ENCODE data around the gene SPON2. TPM values are rescaled to one million over a fixed set of nuclear protein-coding genes. Genes with fewer than 3 reads are reported as not detected.

The SPON2 gene
- total RNA-seq, 2 experiments from 2014 or later = 9.9 to 10.5 TPM

DNA sequence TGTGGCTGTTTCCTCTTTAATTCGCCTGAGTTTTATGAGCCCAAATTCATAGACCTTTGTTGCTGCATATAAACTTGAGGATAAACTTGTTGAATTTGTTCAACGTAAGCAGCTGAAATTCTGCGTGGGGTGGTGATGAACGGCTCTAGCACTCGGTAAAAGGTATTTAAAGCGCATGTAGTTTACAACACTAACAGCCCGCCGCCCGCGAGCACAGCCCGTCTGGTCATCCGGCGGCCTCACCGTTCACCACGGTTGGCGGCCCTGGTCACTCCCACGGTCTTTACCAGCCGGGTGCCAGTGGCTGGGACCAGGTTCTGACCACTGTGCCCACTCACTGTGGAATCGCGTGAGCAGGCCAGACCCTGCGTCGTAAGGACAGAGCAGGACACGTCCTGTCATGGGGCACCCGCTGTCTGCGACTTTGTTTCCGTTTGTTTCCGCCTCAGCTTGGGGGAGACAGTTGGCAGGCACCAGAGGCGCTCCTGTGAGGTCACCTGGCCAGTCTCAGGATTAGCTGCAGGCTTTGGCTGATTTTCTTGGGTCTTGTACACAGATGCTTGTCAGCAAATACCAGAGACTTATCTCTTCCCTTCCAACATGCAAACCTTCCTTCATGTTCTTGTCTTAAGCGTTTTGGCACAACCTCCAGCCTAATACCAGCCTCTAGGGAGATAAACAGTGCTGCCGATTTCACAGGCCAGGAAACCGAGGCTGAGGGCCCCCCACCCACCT is 36.8 kb upstream of the SPON2 start:
- TF ChIP-seq, protein P1, sequence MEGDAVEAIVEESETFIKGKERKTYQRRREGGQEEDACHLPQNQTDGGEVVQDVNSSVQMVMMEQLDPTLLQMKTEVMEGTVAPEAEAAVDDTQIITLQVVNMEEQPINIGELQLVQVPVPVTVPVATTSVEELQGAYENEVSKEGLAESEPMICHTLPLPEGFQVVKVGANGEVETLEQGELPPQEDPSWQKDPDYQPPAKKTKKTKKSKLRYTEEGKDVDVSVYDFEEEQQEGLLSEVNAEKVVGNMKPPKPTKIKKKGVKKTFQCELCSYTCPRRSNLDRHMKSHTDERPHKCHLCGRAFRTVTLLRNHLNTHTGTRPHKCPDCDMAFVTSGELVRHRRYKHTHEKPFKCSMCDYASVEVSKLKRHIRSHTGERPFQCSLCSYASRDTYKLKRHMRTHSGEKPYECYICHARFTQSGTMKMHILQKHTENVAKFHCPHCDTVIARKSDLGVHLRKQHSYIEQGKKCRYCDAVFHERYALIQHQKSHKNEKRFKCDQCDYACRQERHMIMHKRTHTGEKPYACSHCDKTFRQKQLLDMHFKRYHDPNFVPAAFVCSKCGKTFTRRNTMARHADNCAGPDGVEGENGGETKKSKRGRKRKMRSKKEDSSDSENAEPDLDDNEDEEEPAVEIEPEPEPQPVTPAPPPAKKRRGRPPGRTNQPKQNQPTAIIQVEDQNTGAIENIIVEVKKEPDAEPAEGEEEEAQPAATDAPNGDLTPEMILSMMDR (IDR thresholded peaks at IDR 0.05) = no peak
- ChIA-PET CTCF (interaction anchor here (0.9 to 1.3 kb wide), 2 partner anchors 8 to 78 kb away, joined by 3 to 4 read pairs; no protein-coding TSS in a partner anchor), POLR2A (interaction anchor here (0.9 to 1.2 kb wide), 2 partner anchors 8 to 137 kb away, joined by 3 read pairs; no protein-coding TSS in a partner anchor)
- Mint-ChIP-seq H3K27ac (no peak overlapping the region), H3K4me3 (no peak overlapping the region), H3K4me1 (ENCODE audit: low read depth) (peaks cover 9% of the 10 kb centered on the region), H3K9me3 (no peaks in the 10 kb centered on the region), H3K36me3 (ENCODE audit: low read depth) (no peaks in the 10 kb centered on the region), H3K27me3 (no peaks in the 10 kb centered on the region)
- ATAC-seq (no peak), DNase-seq (no peak)
- intact Hi-C loops (cut with micrococcal nuclease) = no loop called here

DNA sequence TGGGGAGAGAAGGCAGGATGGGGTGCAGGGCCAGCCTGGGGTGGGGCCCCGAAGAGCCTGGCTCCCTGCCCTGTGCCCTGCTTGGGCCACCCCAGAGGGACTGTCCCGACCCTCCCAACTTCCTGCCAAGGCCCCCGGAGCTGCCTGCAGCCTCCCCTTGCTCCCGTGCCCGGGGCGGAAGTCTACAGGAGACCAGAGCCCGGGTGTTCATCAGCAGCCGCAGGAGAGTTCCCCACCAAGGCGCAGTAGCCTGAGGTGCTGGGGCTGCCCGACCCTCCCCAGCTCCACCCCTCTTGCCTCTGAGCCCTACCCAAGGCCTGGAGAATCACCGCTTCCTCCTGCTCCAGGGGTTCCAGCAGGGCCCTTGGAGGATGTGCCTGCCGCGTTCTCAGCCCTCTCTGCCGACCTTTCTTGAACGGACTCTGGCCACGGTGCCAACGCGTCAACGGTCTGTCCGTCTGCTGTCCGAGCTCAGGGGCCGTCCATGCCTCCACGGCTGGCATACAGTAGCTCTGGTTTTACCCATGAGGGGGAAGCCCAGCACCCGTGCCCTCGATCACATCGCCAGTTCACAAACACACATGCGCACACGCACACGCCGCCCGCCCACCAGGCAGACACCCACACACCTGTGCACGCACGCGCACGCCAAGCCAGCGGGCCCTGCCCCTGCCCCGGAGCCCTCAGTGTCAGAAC is 36.0 kb upstream of the SPON2 start:
- peaks cover 16% of the 10 kb centered on the region for H3K4me1 Mint-ChIP-seq (ENCODE audit: low read depth)
- H3K4me3 Mint-ChIP-seq = peak overlapping the region; percentile 34
- TF ChIP-seq, protein P1 (IDR thresholded peaks at IDR 0.05) = no peak
- H3K27me3 Mint-ChIP-seq = no peaks in the 10 kb centered on the region
- no peak overlapping the region for H3K27ac Mint-ChIP-seq
- DNase-seq (peak; percentile 1), ATAC-seq (peak; percentile 40)
- CTCF ChIA-PET = interaction anchor here (0.9 kb wide), 1 partner anchor 8 kb away, joined by 3 read pairs; no protein-coding TSS in a partner anchor
- intact Hi-C loops (cut with micrococcal nuclease) = no loop called here
- H3K9me3 Mint-ChIP-seq = no peaks in the 10 kb centered on the region
- POLR2A ChIA-PET = interaction anchor here (0.8 to 1.2 kb wide), 4 partner anchors 9 to 138 kb away, joined by 3 read pairs; no protein-coding TSS in a partner anchor
- no peaks in the 10 kb centered on the region for H3K36me3 Mint-ChIP-seq (ENCODE audit: low read depth)

DNA sequence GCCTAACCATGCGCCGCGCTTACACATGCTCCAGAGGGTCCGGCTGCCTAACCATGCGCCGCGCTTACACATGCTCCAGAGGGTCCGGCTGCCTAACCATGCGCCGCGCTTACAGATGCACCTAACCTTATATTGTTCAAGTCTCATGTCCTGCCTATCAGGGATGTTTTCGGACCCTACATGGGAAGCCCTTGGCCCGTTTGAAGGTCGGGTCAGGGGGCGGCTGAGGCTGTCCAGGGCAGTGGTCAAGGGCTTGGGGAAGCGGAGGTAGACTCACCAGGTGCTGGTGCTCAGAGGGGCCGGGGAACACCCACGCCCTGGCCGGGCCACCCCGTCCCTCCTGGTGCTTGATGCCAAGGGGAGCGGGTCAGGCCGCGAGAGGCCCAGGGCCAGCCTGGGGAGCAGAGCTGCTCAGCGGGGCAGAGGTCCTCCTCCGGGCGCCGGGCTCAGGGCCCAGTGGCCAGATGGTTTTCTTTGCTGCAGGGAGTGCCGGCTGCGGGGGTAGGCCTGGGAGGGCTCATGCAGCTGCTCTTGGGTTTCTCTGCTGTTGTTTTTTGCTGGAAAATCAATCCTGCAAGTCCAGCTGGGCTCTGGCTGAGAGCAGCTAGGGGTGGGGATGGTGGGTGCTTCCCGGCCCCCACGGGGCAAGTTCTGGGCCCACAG is 35.4 kb upstream of the SPON2 start:
- ATAC-seq = no peak
- DNase-seq = no peak
- ChIA-PET POLR2A (interaction anchor here (0.8 to 1.1 kb wide), 3 partner anchors 8 to 10 kb away, joined by 3 read pairs; no protein-coding TSS in a partner anchor), CTCF (no interaction called here)
- TF ChIP-seq, protein P1 (IDR thresholded peaks at IDR 0.05) = no peak
- H3K4me3 Mint-ChIP-seq = peak overlapping the region; percentile 15
- peaks cover 23% of the 10 kb centered on the region for H3K4me1 Mint-ChIP-seq (ENCODE audit: low read depth)
- intact Hi-C loops (cut with micrococcal nuclease) = no loop called here
- H3K27me3 Mint-ChIP-seq = no peaks in the 10 kb centered on the region
- no peak overlapping the region for H3K27ac Mint-ChIP-seq
- no peaks in the 10 kb centered on the region for H3K9me3 Mint-ChIP-seq
- no peaks in the 10 kb centered on the region for H3K36me3 Mint-ChIP-seq (ENCODE audit: low read depth)

DNA sequence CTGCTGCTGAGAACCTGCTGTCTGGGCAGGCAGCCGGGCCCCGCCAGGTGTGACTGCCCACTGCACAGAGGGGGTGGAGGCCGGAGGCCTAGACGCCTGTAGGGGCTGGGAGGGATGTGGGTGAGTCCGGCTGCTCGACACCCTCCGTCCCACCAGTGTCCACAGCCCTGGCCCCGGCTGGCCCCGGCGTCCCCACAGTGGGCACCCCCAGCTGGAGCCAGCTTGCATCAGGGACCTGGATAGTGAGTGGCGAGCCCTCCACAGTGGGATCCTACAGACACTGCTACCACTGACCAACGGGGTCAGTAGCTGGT is 34.7 kb upstream of the SPON2 start:
- intact Hi-C loops (cut with micrococcal nuclease) = no loop called here
- CTCF ChIA-PET = no interaction called here
- no peaks in the 10 kb centered on the region for H3K27me3 Mint-ChIP-seq
- TF ChIP-seq, protein P1 (IDR thresholded peaks at IDR 0.05) = no peak
- no peak overlapping the region for H3K27ac Mint-ChIP-seq
- ATAC-seq (no peak), DNase-seq (peak; percentile 0)
- H3K4me3 Mint-ChIP-seq = no peak overlapping the region
- peaks cover 27% of the 10 kb centered on the region for H3K4me1 Mint-ChIP-seq (ENCODE audit: low read depth)
- POLR2A ChIA-PET = interaction anchor here (1.1 kb wide), 1 partner anchor 10 kb away, joined by 3 read pairs; no protein-coding TSS in a partner anchor
- no peaks in the 10 kb centered on the region for H3K9me3 Mint-ChIP-seq
- H3K36me3 Mint-ChIP-seq (ENCODE audit: low read depth) = no peaks in the 10 kb centered on the region
